H9 (cell line): ENCODE measurements around the gene LRSAM1. TPM values are rescaled to one million over a fixed set of nuclear protein-coding genes. Genes with fewer than 3 reads are reported as not detected.

ENCODE experiments used
- DNase-seq: peaks from one replicate; pipeline ENCODE4 v3.0.0-alpha.2; 2017
- H2AFZ ChIP-seq: one replicate; pipeline ENCODE4 v1.6.1; 2013; ENCODE audit warnings: mild to moderate bottlenecking, low read length, control low read depth, moderate library complexity
- H2AK5ac ChIP-seq: 2 replicates; pipeline ENCODE4 v1.6.1; 2013; ENCODE audit warnings: low read length, control low read depth, mixed read lengths; ENCODE audit not compliant: insufficient read length
- H2BK120ac ChIP-seq: one replicate; pipeline ENCODE4 v1.6.1; 2013; ENCODE audit warnings: low read depth, mild to moderate bottlenecking, low read length, control low read depth, inconsistent platforms; ENCODE audit not compliant: poor library complexity, severe bottlenecking
- H2BK12ac ChIP-seq: 2 replicates; pipeline ENCODE4 v1.6.1; 2013; ENCODE audit warnings: low read length, control low read depth, mixed read lengths, low read depth; ENCODE audit not compliant: insufficient read length
- H2BK15ac ChIP-seq: 2 replicates; pipeline ENCODE4 v1.6.1; 2013; ENCODE audit warnings: low read depth, low read length, control low read depth
- H2BK20ac ChIP-seq: one replicate; pipeline ENCODE4 v1.6.1; 2013; ENCODE audit warnings: low read depth, mild to moderate bottlenecking, low read length, control low read depth, inconsistent platforms; ENCODE audit not compliant: poor library complexity, severe bottlenecking
- H2BK5ac ChIP-seq: 2 replicates; pipeline ENCODE4 v1.6.1; 2013; ENCODE audit warnings: low read length, control low read depth, mixed read lengths; ENCODE audit not compliant: insufficient read length
- H3K14ac ChIP-seq: 2 replicates; pipeline ENCODE4 v1.6.1; 2013; ENCODE audit warnings: low read length, control low read depth; ENCODE audit not compliant: insufficient read depth
- H3K18ac ChIP-seq: 2 replicates; pipeline ENCODE4 v1.6.1; 2013; ENCODE audit warnings: low read depth, mild to moderate bottlenecking, mixed read lengths, low read length, control low read depth; ENCODE audit not compliant: insufficient read length
- H3K23ac ChIP-seq: 2 replicates; pipeline ENCODE4 v1.6.1; 2013; ENCODE audit warnings: low read length, control low read depth, mixed read lengths, low read depth; ENCODE audit not compliant: insufficient read length
- H3K23me2 ChIP-seq: 2 replicates; pipeline ENCODE4 v1.6.1; 2013; ENCODE audit warnings: low read depth, mild to moderate bottlenecking, mixed read lengths, low read length, control low read depth; ENCODE audit not compliant: insufficient read length, poor library complexity, severe bottlenecking
- H3K27ac ChIP-seq: 2 replicates; pipeline ENCODE4 v1.5.1; 2013; ENCODE audit warnings: low read length, control low read depth, mixed read lengths, low read depth; ENCODE audit not compliant: insufficient read length
- H3K27me3 ChIP-seq: 2 replicates; pipeline ENCODE4 v1.6.1; 2013; ENCODE audit warnings: low read length, control low read depth, inconsistent platforms; ENCODE audit not compliant: insufficient read depth
- H3K4ac ChIP-seq: 2 replicates; pipeline ENCODE4 v1.6.1; 2013; ENCODE audit warnings: low read depth, mild to moderate bottlenecking, control low read depth, inconsistent platforms, low read length, moderate library complexity
- H3K4me1 ChIP-seq: 2 replicates; pipeline ENCODE4 v1.6.1; 2013; ENCODE audit warnings: low read length, control low read depth, inconsistent platforms; ENCODE audit not compliant: insufficient read depth
- H3K4me2 ChIP-seq: 2 replicates; pipeline ENCODE4 v1.6.1; 2013; ENCODE audit warnings: low read length, control low read depth, mixed read lengths; ENCODE audit not compliant: insufficient read length, insufficient read depth
- H3K56ac ChIP-seq: 2 replicates; pipeline ENCODE4 v1.6.1; 2013; ENCODE audit warnings: low read depth, mild to moderate bottlenecking, mixed read lengths, low read length, control low read depth; ENCODE audit not compliant: insufficient read length
- H3K79me1 ChIP-seq: 2 replicates; pipeline ENCODE4 v1.6.1; 2013; ENCODE audit warnings: low read depth, mild to moderate bottlenecking, moderate library complexity, low read length, control low read depth, inconsistent platforms; ENCODE audit not compliant: insufficient read depth, poor library complexity, severe bottlenecking
- H3K79me2 ChIP-seq: 2 replicates; pipeline ENCODE4 v1.6.1; 2013; ENCODE audit warnings: low read length, control low read depth, inconsistent platforms; ENCODE audit not compliant: insufficient read depth
- H3K9ac ChIP-seq: 2 replicates; pipeline ENCODE4 v1.6.1; 2013; ENCODE audit warnings: low read length, control low read depth, mixed read lengths; ENCODE audit not compliant: insufficient read length; ENCODE audit errors: extremely low read depth
- H3K9me3 ChIP-seq: one replicate; pipeline ENCODE4 v1.6.1; 2013; ENCODE audit warnings: low read depth, low read length, inconsistent platforms; ENCODE audit not compliant: control insufficient read depth
- H3T11ph ChIP-seq: one replicate; pipeline ENCODE4 v1.6.1; 2013; ENCODE audit warnings: mild to moderate bottlenecking, low read length, control low read depth, inconsistent platforms
- H4K20me1 ChIP-seq: one replicate; pipeline ENCODE4 v1.6.1; 2013; ENCODE audit not compliant: control insufficient read depth, insufficient read length, insufficient read depth
- H4K5ac ChIP-seq: 2 replicates; pipeline ENCODE4 v1.6.1; 2013; ENCODE audit warnings: low read depth, mild to moderate bottlenecking, mixed read lengths, low read length, control low read depth; ENCODE audit not compliant: insufficient read length
- H4K8ac ChIP-seq: replicated peaks from 2 replicates; pipeline ENCODE4 v1.6.1; 2013; ENCODE audit warnings: low read length, control low read depth, mixed read lengths, low read depth; ENCODE audit not compliant: insufficient read length
- H4K91ac ChIP-seq: 2 replicates; pipeline ENCODE4 v1.6.1; 2013; ENCODE audit warnings: low read depth, mild to moderate bottlenecking, moderate library complexity, mixed read lengths, low read length, control low read depth; ENCODE audit not compliant: insufficient read length
- H3K27ac Mint-ChIP-seq, 3 experiments: 2 replicates in 2 of 3; 3 replicates in 1 of 3; pipeline ENCODE4 v1.8.0; 2020 to 2021; ENCODE audit warnings: mixed read lengths in 3 of 3, mild to moderate bottlenecking in 1 of 3, moderate library complexity in 1 of 3
- H3K27me3 Mint-ChIP-seq: 2 replicates; pipeline ENCODE4 v1.8.0; 2021; ENCODE audit warnings: low read depth, mild to moderate bottlenecking, moderate library complexity, mixed read lengths
- H3K36me3 Mint-ChIP-seq, 3 experiments: 2 replicates in 2 of 3; 3 replicates in 1 of 3; pipeline ENCODE4 v1.8.0; 2020 to 2021; ENCODE audit warnings: low read depth in 3 of 3, mixed read lengths in 3 of 3; ENCODE audit not compliant: insufficient read depth in 1 of 3
- H3K4me1 Mint-ChIP-seq, 2 experiments: 2 replicates each; pipeline ENCODE4 v1.8.0; 2020; ENCODE audit warnings: mixed read lengths in 2 of 2
- H3K4me3 Mint-ChIP-seq, 2 experiments: 2 replicates in 1 of 2; 3 replicates in 1 of 2; pipeline ENCODE4 v1.8.0; 2020 to 2021; ENCODE audit warnings: mild to moderate bottlenecking in 2 of 2, mixed read lengths in 2 of 2, moderate library complexity in 1 of 2
- H3K9me3 Mint-ChIP-seq, 2 experiments: 2 replicates in 1 of 2; 3 replicates in 1 of 2; pipeline ENCODE4 v1.8.0; 2020; ENCODE audit warnings: mild to moderate bottlenecking in 2 of 2, mixed read lengths in 2 of 2, moderate library complexity in 1 of 2
- WGBS: extraction: QIAGEN DNeasy Blood & Tissue Kit; methylation state at CpG from one replicate; pipeline ENCODE4 v1.1.7; 2013; ENCODE audit warnings: missing lambda C conversion rate, low lambda C conversion rate, mixed read lengths; ENCODE audit not compliant: insufficient read length; ENCODE audit errors: extremely low coverage; 5-methylcytosine and 5-hydroxymethylcytosine counted together
- total RNA-seq: library from RNA; stranded (reverse); gene quantifications from 2 replicates; pipeline ENCODE4 v1.2.1, GENCODE V29; 2021
- TF ChIP-seq, protein P1 (sequence below): fragments of 200-600 bp; sonication (generic); conservative IDR thresholded peaks from 3 replicates; pipeline ENCODE4 v1.8.0; 2021; ENCODE audit warnings: antibody characterized with exemption, mild to moderate bottlenecking

Gene LRSAM1
- total RNA-seq, 1 experiment from 2014 or later, result 16.2 TPM

DNA sequence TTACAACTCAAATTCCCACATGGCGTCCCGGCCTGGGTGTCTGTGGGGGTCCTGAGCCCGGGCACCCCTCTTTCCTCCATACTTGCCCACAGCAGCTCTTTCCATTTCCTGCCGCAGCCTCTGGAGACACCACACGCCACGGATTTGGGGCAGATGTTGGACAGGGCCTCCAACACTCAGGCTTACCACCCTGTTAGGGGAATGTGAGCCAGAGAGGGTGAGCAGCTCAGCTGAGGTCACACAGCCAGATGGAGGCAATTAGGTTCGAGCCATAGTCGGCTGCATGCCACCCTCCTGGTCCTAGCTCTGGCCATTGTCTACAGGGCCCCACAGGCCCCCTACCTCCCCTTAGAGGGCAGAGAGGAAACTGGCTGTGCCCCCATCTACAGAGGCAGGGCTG, 85.2 kb downstream of the LRSAM1 start:
- H3K4me1 ChIP-seq, result peaks cover 2% of the 10 kb centered on the region; the same call in 1 of the 2 replicates
- H3K14ac ChIP-seq, result no peak overlapping the region
- H3K23ac ChIP-seq, result no peak overlapping the region
- H3K79me1 ChIP-seq, result no peaks in the 10 kb centered on the region
- no peaks in the 10 kb centered on the region for H4K20me1 ChIP-seq
- no peak overlapping the region for H2AFZ ChIP-seq
- H2BK120ac ChIP-seq, result no peak overlapping the region
- H3K23me2 ChIP-seq, result no peaks in the 10 kb centered on the region
- H3K4me3 Mint-ChIP-seq, result no peak overlapping the region; a peak in 1 of 5 replicates
- H2AK5ac ChIP-seq, result no peak overlapping the region
- H3K79me2 ChIP-seq, result no peaks in the 10 kb centered on the region
- no peak overlapping the region for H3K9ac ChIP-seq
- H3K27ac Mint-ChIP-seq, result peak overlapping the region in 2 of 3 experiments; percentile 52 to 77; a peak in 4 of 7 replicates
- H2BK12ac ChIP-seq, result no peak overlapping the region
- no peak overlapping the region for H3K18ac ChIP-seq
- TF ChIP-seq, protein P1, sequence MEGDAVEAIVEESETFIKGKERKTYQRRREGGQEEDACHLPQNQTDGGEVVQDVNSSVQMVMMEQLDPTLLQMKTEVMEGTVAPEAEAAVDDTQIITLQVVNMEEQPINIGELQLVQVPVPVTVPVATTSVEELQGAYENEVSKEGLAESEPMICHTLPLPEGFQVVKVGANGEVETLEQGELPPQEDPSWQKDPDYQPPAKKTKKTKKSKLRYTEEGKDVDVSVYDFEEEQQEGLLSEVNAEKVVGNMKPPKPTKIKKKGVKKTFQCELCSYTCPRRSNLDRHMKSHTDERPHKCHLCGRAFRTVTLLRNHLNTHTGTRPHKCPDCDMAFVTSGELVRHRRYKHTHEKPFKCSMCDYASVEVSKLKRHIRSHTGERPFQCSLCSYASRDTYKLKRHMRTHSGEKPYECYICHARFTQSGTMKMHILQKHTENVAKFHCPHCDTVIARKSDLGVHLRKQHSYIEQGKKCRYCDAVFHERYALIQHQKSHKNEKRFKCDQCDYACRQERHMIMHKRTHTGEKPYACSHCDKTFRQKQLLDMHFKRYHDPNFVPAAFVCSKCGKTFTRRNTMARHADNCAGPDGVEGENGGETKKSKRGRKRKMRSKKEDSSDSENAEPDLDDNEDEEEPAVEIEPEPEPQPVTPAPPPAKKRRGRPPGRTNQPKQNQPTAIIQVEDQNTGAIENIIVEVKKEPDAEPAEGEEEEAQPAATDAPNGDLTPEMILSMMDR, result no peak
- H3K56ac ChIP-seq, result no peak overlapping the region
- H4K8ac ChIP-seq, result no peak overlapping the region
- no peak overlapping the region for H3K27ac ChIP-seq
- no CpG with 5 or more reads among the region's 8 CpGs for whole genome bisulfite sequencing
- H3K27me3 Mint-ChIP-seq, result no peaks in the 10 kb centered on the region
- H3K9me3 ChIP-seq, result no peaks in the 10 kb centered on the region
- peaks cover 23 to 32% of the 10 kb centered on the region in 2 experiments for H3K4me1 Mint-ChIP-seq
- no peak overlapping the region for H4K5ac ChIP-seq
- H2BK5ac ChIP-seq, result no peak overlapping the region
- no peak overlapping the region for H2BK15ac ChIP-seq
- H3K27me3 ChIP-seq, result no peaks in the 10 kb centered on the region
- no peaks in the 10 kb centered on the region for H3K9me3 Mint-ChIP-seq
- H3K4me2 ChIP-seq, result no peak overlapping the region
- no peak for DNase-seq
- H2BK20ac ChIP-seq, result no peak overlapping the region
- H4K91ac ChIP-seq, result no peak overlapping the region
- H3K36me3 Mint-ChIP-seq, result peaks cover 0 to 3% (median 0%) of the 10 kb centered on the region in 3 experiments; a peak in 2 of 7 replicates
- no peak overlapping the region for H3T11ph ChIP-seq
- no peak overlapping the region; the same call in 1 of the 2 replicates for H3K4ac ChIP-seq
